ENCODE measurements around the gene CDK14. TPM values are rescaled to one million over a fixed set of nuclear protein-coding genes. Genes with fewer than 3 reads are reported as not detected.

The CDK14 gene
- total and polyA plus RNA-seq, 4 donors: 4.2 to 12.4 (median 7.4) TPM

DNA sequence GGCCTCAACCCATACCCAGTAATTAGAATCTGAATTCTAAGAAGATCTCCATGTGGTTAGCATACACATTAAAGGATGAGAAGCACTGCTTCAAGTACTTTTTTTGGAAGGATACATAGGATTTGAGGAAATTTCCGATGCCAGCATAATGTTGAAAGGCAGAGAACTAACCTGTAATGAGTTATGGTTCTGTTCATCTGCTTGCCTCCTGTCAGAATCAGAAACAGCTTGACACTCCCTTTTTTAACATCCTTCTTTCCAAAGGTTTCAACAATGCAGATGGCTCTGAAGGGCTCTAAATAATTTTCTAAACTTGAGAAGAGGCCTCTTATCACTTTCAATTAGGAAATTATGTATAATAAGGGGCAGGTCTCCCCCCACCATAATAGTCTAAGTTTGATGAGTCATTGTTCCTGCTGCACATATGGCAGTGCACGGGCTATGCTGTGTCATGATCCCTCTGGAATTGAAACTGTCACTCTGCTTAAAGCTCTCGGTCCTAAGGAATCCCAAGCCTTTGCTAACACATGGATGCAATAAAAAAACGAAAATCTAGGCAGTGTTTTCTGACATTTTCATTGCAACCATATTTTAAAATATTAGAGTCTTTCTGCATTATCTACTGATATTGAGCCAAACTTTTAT is 376.9 kb downstream of the CDK14 start:
- Histone ChIP-seq H3K9ac (ENCODE audit: low read depth in 1 of 2, low read length in 2 of 2) (no peak overlapping the region), H3K36me3 (ENCODE audit: control insufficient read depth in 4 of 4, insufficient read depth in 3 of 4, low read depth in 1 of 4, low read length in 3 of 4) (peaks cover 0 to 2% (median 0%) of the 10 kb centered on the region in 4 donors), H3K4me3 (ENCODE audit: low read depth in 1 of 3, low read length in 3 of 3) (no peak overlapping the region), H3K4me1 (ENCODE audit: control insufficient read depth in 4 of 4, insufficient read depth in 4 of 4, low read length in 3 of 4) (no peaks in the 10 kb centered on the region), H3K27me3 (ENCODE audit: control insufficient read depth in 4 of 4, insufficient read depth in 4 of 4, low read length in 3 of 4) (no peaks in the 10 kb centered on the region), H3K27ac (ENCODE audit: low read depth in 1 of 2, low read length in 2 of 2) (no peak overlapping the region), H3K9me3 (ENCODE audit: control insufficient read depth in 4 of 4, low read length in 3 of 4) (no peaks in the 10 kb centered on the region)
- DNase-seq (ENCODE audit: low spot score): no peak
- no peak for TF ChIP-seq EGR1 (IDR thresholded peaks at IDR 0.05; ENCODE audit: low read depth in 2 of 2)
- WGBS: 88% methylated on average over 4 of the region's 4 CpGs

DNA sequence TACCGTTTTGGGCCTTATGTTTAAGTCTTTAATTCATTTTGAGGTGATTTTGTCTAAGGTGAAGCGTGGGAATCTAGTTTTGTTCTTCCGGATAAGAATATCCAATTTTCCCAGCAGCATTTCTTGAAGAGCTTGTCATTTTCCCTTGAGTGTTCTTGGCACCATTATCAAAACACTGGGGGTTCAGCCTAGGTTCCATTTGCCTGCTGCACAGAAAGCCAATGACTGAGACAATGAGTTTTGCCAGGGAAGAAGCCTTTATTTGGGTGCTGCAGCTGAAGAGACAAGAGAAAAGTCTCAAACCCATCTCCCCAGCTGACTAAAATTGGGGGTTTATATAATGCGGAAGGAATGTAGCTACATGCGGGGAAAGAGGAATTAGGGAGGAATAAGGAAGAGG is 380.9 kb downstream of the CDK14 start:
- peaks cover 0 to 2% (median 1%) of the 10 kb centered on the region in 4 donors for H3K36me3 ChIP-seq (ENCODE audit: control insufficient read depth in 4 of 4, insufficient read depth in 3 of 4, low read depth in 1 of 4, low read length in 3 of 4)
- no peaks in the 10 kb centered on the region for H3K27me3 ChIP-seq (ENCODE audit: control insufficient read depth in 4 of 4, insufficient read depth in 4 of 4, low read length in 3 of 4)
- no peak for DNase-seq (ENCODE audit: low spot score)
- H3K4me1 ChIP-seq (ENCODE audit: control insufficient read depth in 4 of 4, insufficient read depth in 4 of 4, low read length in 3 of 4): no peaks in the 10 kb centered on the region
- no peak overlapping the region for H3K4me3 ChIP-seq (ENCODE audit: low read depth in 1 of 3, low read length in 3 of 3)
- TF ChIP-seq SP1 (IDR thresholded peaks at IDR 0.05) (no peak), NR2F2 (IDR thresholded peaks at IDR 0.05) (no peak), FOXA1 (IDR thresholded peaks at IDR 0.05) (no peak), RXRA (IDR thresholded peaks at IDR 0.05) (no peak), JUND (IDR thresholded peaks at IDR 0.05) (no peak), FOXA2 (IDR thresholded peaks at IDR 0.05) (no peak), ZBTB33 (IDR thresholded peaks at IDR 0.05) (no peak), RAD21 (IDR thresholded peaks at IDR 0.05) (no peak), EGR1 (IDR thresholded peaks at IDR 0.05; ENCODE audit: low read depth in 2 of 2) (no peak)
- TF ChIP-seq, protein P1, sequence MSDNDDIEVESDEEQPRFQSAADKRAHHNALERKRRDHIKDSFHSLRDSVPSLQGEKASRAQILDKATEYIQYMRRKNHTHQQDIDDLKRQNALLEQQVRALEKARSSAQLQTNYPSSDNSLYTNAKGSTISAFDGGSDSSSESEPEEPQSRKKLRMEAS (IDR thresholded peaks at IDR 0.05): no peak
- TF ChIP-seq, protein P2, sequence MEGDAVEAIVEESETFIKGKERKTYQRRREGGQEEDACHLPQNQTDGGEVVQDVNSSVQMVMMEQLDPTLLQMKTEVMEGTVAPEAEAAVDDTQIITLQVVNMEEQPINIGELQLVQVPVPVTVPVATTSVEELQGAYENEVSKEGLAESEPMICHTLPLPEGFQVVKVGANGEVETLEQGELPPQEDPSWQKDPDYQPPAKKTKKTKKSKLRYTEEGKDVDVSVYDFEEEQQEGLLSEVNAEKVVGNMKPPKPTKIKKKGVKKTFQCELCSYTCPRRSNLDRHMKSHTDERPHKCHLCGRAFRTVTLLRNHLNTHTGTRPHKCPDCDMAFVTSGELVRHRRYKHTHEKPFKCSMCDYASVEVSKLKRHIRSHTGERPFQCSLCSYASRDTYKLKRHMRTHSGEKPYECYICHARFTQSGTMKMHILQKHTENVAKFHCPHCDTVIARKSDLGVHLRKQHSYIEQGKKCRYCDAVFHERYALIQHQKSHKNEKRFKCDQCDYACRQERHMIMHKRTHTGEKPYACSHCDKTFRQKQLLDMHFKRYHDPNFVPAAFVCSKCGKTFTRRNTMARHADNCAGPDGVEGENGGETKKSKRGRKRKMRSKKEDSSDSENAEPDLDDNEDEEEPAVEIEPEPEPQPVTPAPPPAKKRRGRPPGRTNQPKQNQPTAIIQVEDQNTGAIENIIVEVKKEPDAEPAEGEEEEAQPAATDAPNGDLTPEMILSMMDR (IDR thresholded peaks at IDR 0.05; ENCODE audit: low read depth, low read length, missing input control): no peak
- TF ChIP-seq, protein P3, sequence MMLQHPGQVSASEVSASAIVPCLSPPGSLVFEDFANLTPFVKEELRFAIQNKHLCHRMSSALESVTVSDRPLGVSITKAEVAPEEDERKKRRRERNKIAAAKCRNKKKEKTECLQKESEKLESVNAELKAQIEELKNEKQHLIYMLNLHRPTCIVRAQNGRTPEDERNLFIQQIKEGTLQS (IDR thresholded peaks at IDR 0.05): no peak
- 90% methylated on average over 5 of the region's 5 CpGs for WGBS
- no peak overlapping the region for H3K9ac ChIP-seq (ENCODE audit: low read depth in 1 of 2, low read length in 2 of 2)
- H3K27ac ChIP-seq (ENCODE audit: low read depth in 1 of 2, low read length in 2 of 2): no peak overlapping the region
- peaks cover 0 to 3% (median 0%) of the 10 kb centered on the region in 4 donors for H3K9me3 ChIP-seq (ENCODE audit: control insufficient read depth in 4 of 4, low read length in 3 of 4)

DNA sequence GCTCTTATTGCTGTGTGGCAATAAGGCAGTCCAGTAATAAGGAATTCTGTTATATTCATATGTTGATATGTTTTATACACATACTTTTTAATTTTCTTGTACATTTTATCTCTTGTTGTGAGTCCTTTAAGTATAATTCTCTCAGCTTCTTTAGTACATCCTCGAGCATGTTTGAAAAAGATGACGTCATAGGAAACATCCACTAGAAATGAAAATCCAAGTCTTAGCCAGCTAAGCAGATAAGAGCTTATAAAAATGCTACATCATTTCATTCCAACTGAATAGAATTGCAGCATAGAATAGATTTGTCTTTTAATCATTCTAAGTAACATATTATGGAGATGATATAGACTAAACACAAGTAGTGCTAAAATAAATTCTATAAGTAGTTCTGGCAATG is 384.4 kb downstream of the CDK14 start:
- WGBS: 42% methylated on average over 2 of the region's 2 CpGs
- no peaks in the 10 kb centered on the region for H3K27me3 ChIP-seq (ENCODE audit: control insufficient read depth in 4 of 4, insufficient read depth in 4 of 4, low read length in 3 of 4)
- no peak overlapping the region for H3K4me3 ChIP-seq (ENCODE audit: low read depth in 1 of 3, low read length in 3 of 3)
- no peak overlapping the region for H3K9ac ChIP-seq (ENCODE audit: low read depth in 1 of 2, low read length in 2 of 2)
- peaks cover 0 to 8% (median 5%) of the 10 kb centered on the region in 4 donors for H3K36me3 ChIP-seq (ENCODE audit: control insufficient read depth in 4 of 4, insufficient read depth in 3 of 4, low read depth in 1 of 4, low read length in 3 of 4)
- peaks cover 0 to 5% (median 3%) of the 10 kb centered on the region in 4 donors for H3K9me3 ChIP-seq (ENCODE audit: control insufficient read depth in 4 of 4, low read length in 3 of 4)
- no peaks in the 10 kb centered on the region for H3K4me1 ChIP-seq (ENCODE audit: control insufficient read depth in 4 of 4, insufficient read depth in 4 of 4, low read length in 3 of 4)
- no peak for DNase-seq (ENCODE audit: low spot score)
- H3K27ac ChIP-seq (ENCODE audit: low read depth in 1 of 2, low read length in 2 of 2): no peak overlapping the region
- TF ChIP-seq JUND (IDR thresholded peaks at IDR 0.05): no peak
- TF ChIP-seq SP1 (IDR thresholded peaks at IDR 0.05): no peak
- TF ChIP-seq FOXA2 (IDR thresholded peaks at IDR 0.05): no peak
- no peak for TF ChIP-seq EGR1 (IDR thresholded peaks at IDR 0.05; ENCODE audit: low read depth in 2 of 2)
- TF ChIP-seq, protein P2 (IDR thresholded peaks at IDR 0.05; ENCODE audit: low read depth, low read length, missing input control): no peak
- no peak for TF ChIP-seq RXRA (IDR thresholded peaks at IDR 0.05)
- no peak for TF ChIP-seq FOXA1 (IDR thresholded peaks at IDR 0.05)
- TF ChIP-seq, protein P4, sequence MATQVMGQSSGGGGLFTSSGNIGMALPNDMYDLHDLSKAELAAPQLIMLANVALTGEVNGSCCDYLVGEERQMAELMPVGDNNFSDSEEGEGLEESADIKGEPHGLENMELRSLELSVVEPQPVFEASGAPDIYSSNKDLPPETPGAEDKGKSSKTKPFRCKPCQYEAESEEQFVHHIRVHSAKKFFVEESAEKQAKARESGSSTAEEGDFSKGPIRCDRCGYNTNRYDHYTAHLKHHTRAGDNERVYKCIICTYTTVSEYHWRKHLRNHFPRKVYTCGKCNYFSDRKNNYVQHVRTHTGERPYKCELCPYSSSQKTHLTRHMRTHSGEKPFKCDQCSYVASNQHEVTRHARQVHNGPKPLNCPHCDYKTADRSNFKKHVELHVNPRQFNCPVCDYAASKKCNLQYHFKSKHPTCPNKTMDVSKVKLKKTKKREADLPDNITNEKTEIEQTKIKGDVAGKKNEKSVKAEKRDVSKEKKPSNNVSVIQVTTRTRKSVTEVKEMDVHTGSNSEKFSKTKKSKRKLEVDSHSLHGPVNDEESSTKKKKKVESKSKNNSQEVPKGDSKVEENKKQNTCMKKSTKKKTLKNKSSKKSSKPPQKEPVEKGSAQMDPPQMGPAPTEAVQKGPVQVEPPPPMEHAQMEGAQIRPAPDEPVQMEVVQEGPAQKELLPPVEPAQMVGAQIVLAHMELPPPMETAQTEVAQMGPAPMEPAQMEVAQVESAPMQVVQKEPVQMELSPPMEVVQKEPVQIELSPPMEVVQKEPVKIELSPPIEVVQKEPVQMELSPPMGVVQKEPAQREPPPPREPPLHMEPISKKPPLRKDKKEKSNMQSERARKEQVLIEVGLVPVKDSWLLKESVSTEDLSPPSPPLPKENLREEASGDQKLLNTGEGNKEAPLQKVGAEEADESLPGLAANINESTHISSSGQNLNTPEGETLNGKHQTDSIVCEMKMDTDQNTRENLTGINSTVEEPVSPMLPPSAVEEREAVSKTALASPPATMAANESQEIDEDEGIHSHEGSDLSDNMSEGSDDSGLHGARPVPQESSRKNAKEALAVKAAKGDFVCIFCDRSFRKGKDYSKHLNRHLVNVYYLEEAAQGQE (IDR thresholded peaks at IDR 0.05): no peak
